ENCODE results near the gene ST8SIA4. TPM values are rescaled to one million over a fixed set of nuclear protein-coding genes. Genes with fewer than 3 reads are reported as not detected.

The ST8SIA4 gene
- polyA plus RNA-seq (2013), result 5.3 TPM in 2 replicates

GRCh38 chr5:100903039-100903887 is at the start of gene ST8SIA4:
ST8SIA4 (minus strand) TSS chr5:100903282; CDS start chr5:100902955, 327 bp downstream.
- Histone ChIP-seq H3K79me2 (ENCODE audit: control insufficient read depth, insufficient read depth, low read length, poor library complexity) (no peaks in the 10 kb centered on the region), H2BK120ac (ENCODE audit: insufficient read depth, low read length, poor library complexity) (no peak within 1 kb of the TSS), H3K9me3 (ENCODE audit: insufficient read depth, low read depth, low read length) (peaks cover 3% of the 10 kb centered on the region), H3K36me3 (ENCODE audit: control insufficient read depth in 1 of 2, insufficient read depth in 2 of 2, low read length in 2 of 2) (no peaks in the 10 kb centered on the region), H3K4me1 (ENCODE audit: control insufficient read depth in 1 of 2, insufficient read depth in 2 of 2, low read length in 2 of 2) (peaks cover 5 to 8% of the 10 kb centered on the region in 2 experiments), H4K12ac (ENCODE audit: low read depth, low read length) (peak within 1 kb of the TSS; percentile 13), H2BK5ac (ENCODE audit: low read depth, low read length, poor library complexity) (no peak within 1 kb of the TSS), H3K27me3 (ENCODE audit: insufficient read depth, low read length) (peaks cover 8% of the 10 kb centered on the region), H3K9ac (ENCODE audit: low read length) (no peak within 1 kb of the TSS), H3K23ac (ENCODE audit: low read length) (no peak within 1 kb of the TSS), H3K4me3 (ENCODE audit: low read depth, low read length) (peak within 1 kb of the TSS; percentile 59), H4K8ac (ENCODE audit: low read depth, low read length) (no peak within 1 kb of the TSS), H3K79me1 (ENCODE audit: low read length) (peaks cover 3% of the 10 kb centered on the region), H4K91ac (ENCODE audit: low read depth, low read length) (no peak within 1 kb of the TSS), H3K4ac (ENCODE audit: low read depth, low read length) (no peak within 1 kb of the TSS), H2AK5ac (ENCODE audit: low read length) (no peak within 1 kb of the TSS), H2BK12ac (ENCODE audit: low read length) (no peak within 1 kb of the TSS), H3K4me2 (ENCODE audit: low read length) (peak within 1 kb of the TSS; percentile 89), H2AFZ (ENCODE audit: insufficient read depth, low read length, poor library complexity) (peak within 1 kb of the TSS; percentile 62), H3K14ac (ENCODE audit: low read length) (no peak within 1 kb of the TSS), H3K27ac (ENCODE audit: low read depth, low read length) (no peak within 1 kb of the TSS), H3K18ac (ENCODE audit: low read length) (no peak within 1 kb of the TSS)
- WGBS (ENCODE audit: extremely low coverage, insufficient coverage, insufficient read length), result no CpG with 5 or more reads among the region's 43 CpGs
- peak; percentile 83 to 84 for DNase-seq

GRCh38 chr5:100950985-100951384 is 47.9 kb upstream of the ST8SIA4 start:
- no peak overlapping the region for H3K27ac ChIP-seq (ENCODE audit: low read depth, low read length)
- no peak overlapping the region for H3K14ac ChIP-seq (ENCODE audit: low read length)
- no peak overlapping the region for H4K8ac ChIP-seq (ENCODE audit: low read depth, low read length)
- no peak overlapping the region for H3K9ac ChIP-seq (ENCODE audit: low read length)
- H4K12ac ChIP-seq (ENCODE audit: low read depth, low read length), result no peak overlapping the region
- H3K27me3 ChIP-seq (ENCODE audit: insufficient read depth, low read length), result no peaks in the 10 kb centered on the region
- no peak overlapping the region for H2AFZ ChIP-seq (ENCODE audit: insufficient read depth, low read length, poor library complexity)
- no peak overlapping the region for H2BK12ac ChIP-seq (ENCODE audit: low read length)
- H4K91ac ChIP-seq (ENCODE audit: low read depth, low read length), result no peak overlapping the region
- no peak overlapping the region for H3K18ac ChIP-seq (ENCODE audit: low read length)
- H3K4me1 ChIP-seq (ENCODE audit: control insufficient read depth in 1 of 2, insufficient read depth in 2 of 2, low read length in 2 of 2), result no peaks in the 10 kb centered on the region
- no peak overlapping the region for H2BK5ac ChIP-seq (ENCODE audit: low read depth, low read length, poor library complexity)
- no peaks in the 10 kb centered on the region for H3K36me3 ChIP-seq (ENCODE audit: control insufficient read depth in 1 of 2, insufficient read depth in 2 of 2, low read length in 2 of 2)
- H3K4ac ChIP-seq (ENCODE audit: low read depth, low read length), result no peak overlapping the region
- no peak overlapping the region for H2AK5ac ChIP-seq (ENCODE audit: low read length)
- no peak overlapping the region for H3K23ac ChIP-seq (ENCODE audit: low read length)
- no peak overlapping the region for H3K4me3 ChIP-seq (ENCODE audit: low read depth, low read length)
- no peaks in the 10 kb centered on the region for H3K79me2 ChIP-seq (ENCODE audit: control insufficient read depth, insufficient read depth, low read length, poor library complexity)
- no peaks in the 10 kb centered on the region for H3K9me3 ChIP-seq (ENCODE audit: insufficient read depth, low read depth, low read length)
- DNase-seq, result no peak
- WGBS (ENCODE audit: extremely low coverage, insufficient coverage, insufficient read length), result no CpG with 5 or more reads among the region's 4 CpGs
- H3K4me2 ChIP-seq (ENCODE audit: low read length), result no peak overlapping the region
- H2BK120ac ChIP-seq (ENCODE audit: insufficient read depth, low read length, poor library complexity), result no peak overlapping the region
- H3K79me1 ChIP-seq (ENCODE audit: low read length), result no peaks in the 10 kb centered on the region

- no peak overlapping the region for H2BK5ac ChIP-seq (ENCODE audit: low read depth, low read length, poor library complexity)
- no peak overlapping the region for H2AK5ac ChIP-seq (ENCODE audit: low read length)
- H3K14ac ChIP-seq (ENCODE audit: low read length), result no peak overlapping the region
- no peaks in the 10 kb centered on the region for H3K79me2 ChIP-seq (ENCODE audit: control insufficient read depth, insufficient read depth, low read length, poor library complexity)
- no peak overlapping the region for H2BK120ac ChIP-seq (ENCODE audit: insufficient read depth, low read length, poor library complexity)
- H3K23ac ChIP-seq (ENCODE audit: low read length), result no peak overlapping the region
- no peak overlapping the region for H4K91ac ChIP-seq (ENCODE audit: low read depth, low read length)
- H3K27me3 ChIP-seq (ENCODE audit: insufficient read depth, low read length), result no peaks in the 10 kb centered on the region
- H3K9me3 ChIP-seq (ENCODE audit: insufficient read depth, low read depth, low read length), result no peaks in the 10 kb centered on the region
- no peak overlapping the region for H3K18ac ChIP-seq (ENCODE audit: low read length)
- no peak overlapping the region for H3K4me3 ChIP-seq (ENCODE audit: low read depth, low read length)
- H3K4me1 ChIP-seq (ENCODE audit: control insufficient read depth in 1 of 2, insufficient read depth in 2 of 2, low read length in 2 of 2), result no peaks in the 10 kb centered on the region
- WGBS (ENCODE audit: extremely low coverage, insufficient coverage, insufficient read length), result no CpG with 5 or more reads among the region's 2 CpGs
- no peak overlapping the region for H4K12ac ChIP-seq (ENCODE audit: low read depth, low read length)
- H3K36me3 ChIP-seq (ENCODE audit: control insufficient read depth in 1 of 2, insufficient read depth in 2 of 2, low read length in 2 of 2), result no peaks in the 10 kb centered on the region
- DNase-seq, result no peak
- H3K9ac ChIP-seq (ENCODE audit: low read length), result no peak overlapping the region
- no peak overlapping the region for H2BK12ac ChIP-seq (ENCODE audit: low read length)
- no peak overlapping the region for H2AFZ ChIP-seq (ENCODE audit: insufficient read depth, low read length, poor library complexity)
- no peak overlapping the region for H3K4me2 ChIP-seq (ENCODE audit: low read length)
- no peak overlapping the region for H3K27ac ChIP-seq (ENCODE audit: low read depth, low read length)
- H3K79me1 ChIP-seq (ENCODE audit: low read length), result no peaks in the 10 kb centered on the region
- H4K8ac ChIP-seq (ENCODE audit: low read depth, low read length), result no peak overlapping the region
- no peak overlapping the region for H3K4ac ChIP-seq (ENCODE audit: low read depth, low read length)
Measured at GRCh38 chr5:100913298-100913697, 10.2 kb upstream of the ST8SIA4 start.

GRCh38 chr5:100909034-100909433 is 6.0 kb upstream of the ST8SIA4 start:
- H3K18ac ChIP-seq (ENCODE audit: low read length), result no peak overlapping the region
- H3K27me3 ChIP-seq (ENCODE audit: insufficient read depth, low read length), result no peaks in the 10 kb centered on the region
- no peak overlapping the region for H2AK5ac ChIP-seq (ENCODE audit: low read length)
- H2BK120ac ChIP-seq (ENCODE audit: insufficient read depth, low read length, poor library complexity), result no peak overlapping the region
- no peak overlapping the region for H4K12ac ChIP-seq (ENCODE audit: low read depth, low read length)
- no peak overlapping the region for H2AFZ ChIP-seq (ENCODE audit: insufficient read depth, low read length, poor library complexity)
- no peak overlapping the region for H3K4ac ChIP-seq (ENCODE audit: low read depth, low read length)
- H3K23ac ChIP-seq (ENCODE audit: low read length), result no peak overlapping the region
- no peak overlapping the region for H3K4me3 ChIP-seq (ENCODE audit: low read depth, low read length)
- no peaks in the 10 kb centered on the region for H3K4me1 ChIP-seq (ENCODE audit: control insufficient read depth in 1 of 2, insufficient read depth in 2 of 2, low read length in 2 of 2)
- H2BK5ac ChIP-seq (ENCODE audit: low read depth, low read length, poor library complexity), result no peak overlapping the region
- H4K91ac ChIP-seq (ENCODE audit: low read depth, low read length), result no peak overlapping the region
- H3K79me1 ChIP-seq (ENCODE audit: low read length), result no peaks in the 10 kb centered on the region
- no peak overlapping the region for H3K4me2 ChIP-seq (ENCODE audit: low read length)
- no peak overlapping the region for H2BK12ac ChIP-seq (ENCODE audit: low read length)
- no peak overlapping the region for H3K9ac ChIP-seq (ENCODE audit: low read length)
- no CpG with 5 or more reads among the region's 4 CpGs for WGBS (ENCODE audit: extremely low coverage, insufficient coverage, insufficient read length)
- H3K9me3 ChIP-seq (ENCODE audit: insufficient read depth, low read depth, low read length), result peaks cover 3% of the 10 kb centered on the region
- H3K36me3 ChIP-seq (ENCODE audit: control insufficient read depth in 1 of 2, insufficient read depth in 2 of 2, low read length in 2 of 2), result no peaks in the 10 kb centered on the region
- H3K14ac ChIP-seq (ENCODE audit: low read length), result no peak overlapping the region
- no peaks in the 10 kb centered on the region for H3K79me2 ChIP-seq (ENCODE audit: control insufficient read depth, insufficient read depth, low read length, poor library complexity)
- DNase-seq, result no peak
- no peak overlapping the region for H4K8ac ChIP-seq (ENCODE audit: low read depth, low read length)
- H3K27ac ChIP-seq (ENCODE audit: low read depth, low read length), result no peak overlapping the region

All from trophoblast cell (in vitro differentiated cells and primary cell).